ENCODE data around the gene CNTN2. TPM values are rescaled to one million over a fixed set of nuclear protein-coding genes. Genes with fewer than 3 reads are reported as not detected.

The CNTN2 gene
- total RNA-seq, 1 experiment from 2014 or later = 1.2 TPM

DNA sequence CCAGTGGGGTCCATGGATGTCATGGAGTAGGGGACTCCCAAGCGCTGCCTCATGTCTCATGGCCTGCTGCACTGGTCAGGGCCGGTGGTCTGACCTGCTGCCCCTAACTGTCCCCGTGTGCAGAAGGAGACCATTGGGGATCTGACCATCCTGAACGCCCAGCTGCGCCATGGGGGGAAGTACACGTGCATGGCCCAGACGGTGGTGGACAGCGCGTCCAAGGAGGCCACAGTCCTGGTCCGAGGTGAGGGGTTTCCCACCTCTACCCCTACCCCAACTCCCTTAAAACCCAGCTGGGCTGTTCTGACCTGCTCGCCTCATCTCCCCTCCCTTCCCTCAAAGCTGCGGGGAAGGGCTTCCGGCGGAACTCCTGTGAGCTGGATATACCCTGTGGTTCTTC lies 22.7 kb downstream of the CNTN2 start (continued):
- TF ChIP-seq, protein P1, sequence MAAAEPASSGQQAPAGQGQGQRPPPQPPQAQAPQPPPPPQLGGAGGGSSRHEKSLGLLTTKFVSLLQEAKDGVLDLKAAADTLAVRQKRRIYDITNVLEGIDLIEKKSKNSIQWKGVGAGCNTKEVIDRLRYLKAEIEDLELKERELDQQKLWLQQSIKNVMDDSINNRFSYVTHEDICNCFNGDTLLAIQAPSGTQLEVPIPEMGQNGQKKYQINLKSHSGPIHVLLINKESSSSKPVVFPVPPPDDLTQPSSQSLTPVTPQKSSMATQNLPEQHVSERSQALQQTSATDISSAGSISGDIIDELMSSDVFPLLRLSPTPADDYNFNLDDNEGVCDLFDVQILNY (CRISPR knock-in tag; IDR thresholded peaks at IDR 0.05) = no peak
- TF ChIP-seq, protein P2, sequence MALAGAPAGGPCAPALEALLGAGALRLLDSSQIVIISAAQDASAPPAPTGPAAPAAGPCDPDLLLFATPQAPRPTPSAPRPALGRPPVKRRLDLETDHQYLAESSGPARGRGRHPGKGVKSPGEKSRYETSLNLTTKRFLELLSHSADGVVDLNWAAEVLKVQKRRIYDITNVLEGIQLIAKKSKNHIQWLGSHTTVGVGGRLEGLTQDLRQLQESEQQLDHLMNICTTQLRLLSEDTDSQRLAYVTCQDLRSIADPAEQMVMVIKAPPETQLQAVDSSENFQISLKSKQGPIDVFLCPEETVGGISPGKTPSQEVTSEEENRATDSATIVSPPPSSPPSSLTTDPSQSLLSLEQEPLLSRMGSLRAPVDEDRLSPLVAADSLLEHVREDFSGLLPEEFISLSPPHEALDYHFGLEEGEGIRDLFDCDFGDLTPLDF (CRISPR knock-in tag; IDR thresholded peaks at IDR 0.05) = no peak
- TF ChIP-seq, protein P3, sequence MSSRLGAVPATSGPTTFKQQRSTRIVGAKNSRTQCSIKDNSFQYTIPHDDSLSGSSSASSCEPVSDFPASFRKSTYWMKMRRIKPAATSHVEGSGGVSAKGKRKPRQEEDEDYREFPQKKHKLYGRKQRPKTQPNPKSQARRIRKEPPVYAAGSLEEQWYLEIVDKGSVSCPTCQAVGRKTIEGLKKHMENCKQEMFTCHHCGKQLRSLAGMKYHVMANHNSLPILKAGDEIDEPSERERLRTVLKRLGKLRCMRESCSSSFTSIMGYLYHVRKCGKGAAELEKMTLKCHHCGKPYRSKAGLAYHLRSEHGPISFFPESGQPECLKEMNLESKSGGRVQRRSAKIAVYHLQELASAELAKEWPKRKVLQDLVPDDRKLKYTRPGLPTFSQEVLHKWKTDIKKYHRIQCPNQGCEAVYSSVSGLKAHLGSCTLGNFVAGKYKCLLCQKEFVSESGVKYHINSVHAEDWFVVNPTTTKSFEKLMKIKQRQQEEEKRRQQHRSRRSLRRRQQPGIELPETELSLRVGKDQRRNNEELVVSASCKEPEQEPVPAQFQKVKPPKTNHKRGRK (CRISPR knock-in tag; IDR thresholded peaks at IDR 0.05; ENCODE audit: borderline replicate concordance) = no peak
- TF ChIP-seq, protein P4, sequence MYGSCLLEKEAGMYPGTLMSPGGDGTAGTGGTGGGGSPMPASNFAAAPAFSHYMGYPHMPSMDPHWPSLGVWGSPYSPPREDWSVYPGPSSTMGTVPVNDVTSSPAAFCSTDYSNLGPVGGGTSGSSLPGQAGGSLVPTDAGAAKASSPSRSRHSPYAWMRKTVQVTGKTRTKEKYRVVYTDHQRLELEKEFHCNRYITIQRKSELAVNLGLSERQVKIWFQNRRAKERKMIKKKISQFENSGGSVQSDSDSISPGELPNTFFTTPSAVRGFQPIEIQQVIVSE (CRISPR knock-in tag; IDR thresholded peaks at IDR 0.05; ENCODE audit: borderline replicate concordance) = no peak
- TF ChIP-seq, protein P5, sequence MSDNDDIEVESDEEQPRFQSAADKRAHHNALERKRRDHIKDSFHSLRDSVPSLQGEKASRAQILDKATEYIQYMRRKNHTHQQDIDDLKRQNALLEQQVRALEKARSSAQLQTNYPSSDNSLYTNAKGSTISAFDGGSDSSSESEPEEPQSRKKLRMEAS (CRISPR knock-in tag; IDR thresholded peaks at IDR 0.05) = no peak
- TF ChIP-seq EMX1 (CRISPR knock-in tag; IDR thresholded peaks at IDR 0.05) (no peak), MXD4 (CRISPR knock-in tag; IDR thresholded peaks at IDR 0.05; ENCODE audit: borderline replicate concordance) (no peak), NFE2L1 (CRISPR knock-in tag; IDR thresholded peaks at IDR 0.05) (no peak), MYBL2 (CRISPR knock-in tag; IDR thresholded peaks at IDR 0.05) (no peak), HMGA2 (CRISPR knock-in tag; IDR thresholded peaks at IDR 0.05) (no peak), ZNF416 (CRISPR knock-in tag; IDR thresholded peaks at IDR 0.05) (no peak), NFYB (CRISPR knock-in tag; conservative IDR thresholded peaks at IDR 0.05; ENCODE audit: low read depth) (no peak), ETV6 (CRISPR knock-in tag; IDR thresholded peaks at IDR 0.05) (no peak)
- TF ChIP-seq, protein P6, sequence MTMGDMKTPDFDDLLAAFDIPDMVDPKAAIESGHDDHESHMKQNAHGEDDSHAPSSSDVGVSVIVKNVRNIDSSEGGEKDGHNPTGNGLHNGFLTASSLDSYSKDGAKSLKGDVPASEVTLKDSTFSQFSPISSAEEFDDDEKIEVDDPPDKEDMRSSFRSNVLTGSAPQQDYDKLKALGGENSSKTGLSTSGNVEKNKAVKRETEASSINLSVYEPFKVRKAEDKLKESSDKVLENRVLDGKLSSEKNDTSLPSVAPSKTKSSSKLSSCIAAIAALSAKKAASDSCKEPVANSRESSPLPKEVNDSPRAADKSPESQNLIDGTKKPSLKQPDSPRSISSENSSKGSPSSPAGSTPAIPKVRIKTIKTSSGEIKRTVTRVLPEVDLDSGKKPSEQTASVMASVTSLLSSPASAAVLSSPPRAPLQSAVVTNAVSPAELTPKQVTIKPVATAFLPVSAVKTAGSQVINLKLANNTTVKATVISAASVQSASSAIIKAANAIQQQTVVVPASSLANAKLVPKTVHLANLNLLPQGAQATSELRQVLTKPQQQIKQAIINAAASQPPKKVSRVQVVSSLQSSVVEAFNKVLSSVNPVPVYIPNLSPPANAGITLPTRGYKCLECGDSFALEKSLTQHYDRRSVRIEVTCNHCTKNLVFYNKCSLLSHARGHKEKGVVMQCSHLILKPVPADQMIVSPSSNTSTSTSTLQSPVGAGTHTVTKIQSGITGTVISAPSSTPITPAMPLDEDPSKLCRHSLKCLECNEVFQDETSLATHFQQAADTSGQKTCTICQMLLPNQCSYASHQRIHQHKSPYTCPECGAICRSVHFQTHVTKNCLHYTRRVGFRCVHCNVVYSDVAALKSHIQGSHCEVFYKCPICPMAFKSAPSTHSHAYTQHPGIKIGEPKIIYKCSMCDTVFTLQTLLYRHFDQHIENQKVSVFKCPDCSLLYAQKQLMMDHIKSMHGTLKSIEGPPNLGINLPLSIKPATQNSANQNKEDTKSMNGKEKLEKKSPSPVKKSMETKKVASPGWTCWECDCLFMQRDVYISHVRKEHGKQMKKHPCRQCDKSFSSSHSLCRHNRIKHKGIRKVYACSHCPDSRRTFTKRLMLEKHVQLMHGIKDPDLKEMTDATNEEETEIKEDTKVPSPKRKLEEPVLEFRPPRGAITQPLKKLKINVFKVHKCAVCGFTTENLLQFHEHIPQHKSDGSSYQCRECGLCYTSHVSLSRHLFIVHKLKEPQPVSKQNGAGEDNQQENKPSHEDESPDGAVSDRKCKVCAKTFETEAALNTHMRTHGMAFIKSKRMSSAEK (CRISPR knock-in tag; IDR thresholded peaks at IDR 0.05; ENCODE audit: borderline replicate concordance) = no peak
- TF ChIP-seq, protein P7, sequence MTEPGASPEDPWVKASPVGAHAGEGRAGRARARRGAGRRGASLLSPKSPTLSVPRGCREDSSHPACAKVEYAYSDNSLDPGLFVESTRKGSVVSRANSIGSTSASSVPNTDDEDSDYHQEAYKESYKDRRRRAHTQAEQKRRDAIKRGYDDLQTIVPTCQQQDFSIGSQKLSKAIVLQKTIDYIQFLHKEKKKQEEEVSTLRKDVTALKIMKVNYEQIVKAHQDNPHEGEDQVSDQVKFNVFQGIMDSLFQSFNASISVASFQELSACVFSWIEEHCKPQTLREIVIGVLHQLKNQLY (CRISPR knock-in tag; IDR thresholded peaks at IDR 0.05) = no peak
- TF ChIP-seq, protein P8, sequence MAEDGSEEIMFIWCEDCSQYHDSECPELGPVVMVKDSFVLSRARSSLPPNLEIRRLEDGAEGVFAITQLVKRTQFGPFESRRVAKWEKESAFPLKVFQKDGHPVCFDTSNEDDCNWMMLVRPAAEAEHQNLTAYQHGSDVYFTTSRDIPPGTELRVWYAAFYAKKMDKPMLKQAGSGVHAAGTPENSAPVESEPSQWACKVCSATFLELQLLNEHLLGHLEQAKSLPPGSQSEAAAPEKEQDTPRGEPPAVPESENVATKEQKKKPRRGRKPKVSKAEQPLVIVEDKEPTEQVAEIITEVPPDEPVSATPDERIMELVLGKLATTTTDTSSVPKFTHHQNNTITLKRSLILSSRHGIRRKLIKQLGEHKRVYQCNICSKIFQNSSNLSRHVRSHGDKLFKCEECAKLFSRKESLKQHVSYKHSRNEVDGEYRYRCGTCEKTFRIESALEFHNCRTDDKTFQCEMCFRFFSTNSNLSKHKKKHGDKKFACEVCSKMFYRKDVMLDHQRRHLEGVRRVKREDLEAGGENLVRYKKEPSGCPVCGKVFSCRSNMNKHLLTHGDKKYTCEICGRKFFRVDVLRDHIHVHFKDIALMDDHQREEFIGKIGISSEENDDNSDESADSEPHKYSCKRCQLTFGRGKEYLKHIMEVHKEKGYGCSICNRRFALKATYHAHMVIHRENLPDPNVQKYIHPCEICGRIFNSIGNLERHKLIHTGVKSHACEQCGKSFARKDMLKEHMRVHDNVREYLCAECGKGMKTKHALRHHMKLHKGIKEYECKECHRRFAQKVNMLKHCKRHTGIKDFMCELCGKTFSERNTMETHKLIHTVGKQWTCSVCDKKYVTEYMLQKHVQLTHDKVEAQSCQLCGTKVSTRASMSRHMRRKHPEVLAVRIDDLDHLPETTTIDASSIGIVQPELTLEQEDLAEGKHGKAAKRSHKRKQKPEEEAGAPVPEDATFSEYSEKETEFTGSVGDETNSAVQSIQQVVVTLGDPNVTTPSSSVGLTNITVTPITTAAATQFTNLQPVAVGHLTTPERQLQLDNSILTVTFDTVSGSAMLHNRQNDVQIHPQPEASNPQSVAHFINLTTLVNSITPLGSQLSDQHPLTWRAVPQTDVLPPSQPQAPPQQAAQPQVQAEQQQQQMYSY (CRISPR knock-in tag; IDR thresholded peaks at IDR 0.05) = no peak
